HCT116 (cell line): ENCODE data around the gene IGFL4. TPM values are rescaled to one million over a fixed set of nuclear protein-coding genes. Genes with fewer than 3 reads are reported as not detected.

Experiments used
- ATAC-seq: fragments of 200-7000 bp; cut with Tn5 transposase; 2 replicates; pipeline ENCODE4 v1.9.1; 2020; ENCODE audit warnings: mild to moderate bottlenecking, moderate library complexity
- BruUV-seq: library from RNA; stranded (reverse); fragments of 400-500 nt; replicated peaks from 2 replicates; lab custom pipeline; 2021; lab: Mats Ljungman, UMichigan
- CTCF ChIA-PET: fragments of 300-600 bp; sonication (Branson Sonifier 250); formaldehyde crosslinking; loops from one replicate; lab custom pipeline; 2021; ENCODE audit warnings: antibody characterized with exemption; lab: Charles Lee
- POLR2A ChIA-PET: fragments of 300-600, 350-600 bp; sonication (Branson Sonifier 250); formaldehyde crosslinking; loops from one replicate; lab custom pipeline; 2021; ENCODE audit warnings: antibody characterized with exemption; lab: Charles Lee
- RAD21 ChIA-PET, 2 experiments: fragments of 300-600 bp; sonication (Branson Sonifier 250); formaldehyde crosslinking; loops; one replicate each; lab custom pipeline; 2023; ENCODE audit warnings: low total read pairs in 2 of 2; ENCODE audit not compliant: uncharacterized antibody in 2 of 2, unreplicated experiment in 2 of 2, low non-redundant PET in 1 of 2; lab: Charles Lee
- DNase-seq: peaks from one replicate; pipeline ENCODE4 v3.0.0-alpha.2; 2010; ENCODE audit warnings: low read depth, low spot score
- H2AFZ ChIP-seq: fragments of 200-600 bp; shearing (Covaris generic), sonication (generic); 2 replicates; pipeline ENCODE4 v1.6.1; 2017; ENCODE audit warnings: low read depth, mixed run types, mixed read lengths, antibody characterized with exemption, low read length; ENCODE audit not compliant: poor library complexity, severe bottlenecking
- H3K27ac ChIP-seq: 2 replicates; pipeline ENCODE4 v1.5.1; 2012; ENCODE audit warnings: low read depth, low read length
- H3K27me3 ChIP-seq: fragments of 200-600 bp; sonication (generic); 2 replicates; pipeline ENCODE4 v1.6.1; 2016; ENCODE audit warnings: mixed run types, low read length, mixed read lengths; ENCODE audit not compliant: insufficient read depth
- H3K36me3 ChIP-seq, 2 experiments: fragments of 200-500 bp in 1 of 2; fragments of 200-600 bp in 1 of 2; sonication (Bioruptor generic) in 1 of 2; sonication (generic) in 1 of 2; 2 replicates each; pipeline versions ENCODE4 v1.5.1 to v1.6.1; 2014 to 2016; ENCODE audit warnings: low read length in 2 of 2, inconsistent platforms in 1 of 2, mixed read lengths in 1 of 2, mixed run types in 1 of 2; ENCODE audit not compliant: insufficient read depth in 2 of 2, control insufficient read depth in 1 of 2
- H3K4me1 ChIP-seq, 2 experiments: fragments of 200-600 bp in 1 of 2; sonication (generic) in 1 of 2; 2 replicates each; pipeline versions ENCODE4 v1.5.1 to v1.6.1; 2012 to 2017; ENCODE audit warnings: low read length in 2 of 2, inconsistent platforms in 1 of 2, mild to moderate bottlenecking in 1 of 2, mixed read lengths in 1 of 2, mixed run types in 1 of 2, moderate library complexity in 1 of 2; ENCODE audit not compliant: insufficient read depth in 2 of 2, control insufficient read depth in 1 of 2
- H3K4me2 ChIP-seq: fragments of 200-600 bp; sonication (generic); 2 replicates; pipeline ENCODE4 v1.6.1; 2017; ENCODE audit warnings: mixed run types, low read length, mixed read lengths
- H3K4me3 ChIP-seq, 2 experiments: fragments of 200-600 bp in 1 of 2; sonication (generic) in 1 of 2; replicated peaks in 1 of 2; 2 replicates each; pipeline ENCODE4 v1.5.1; 2011 to 2016; ENCODE audit warnings: low read length in 2 of 2, control low read depth in 1 of 2, low read depth in 1 of 2, mild to moderate bottlenecking in 1 of 2, mixed read lengths in 1 of 2, mixed run types in 1 of 2
- H3K79me2 ChIP-seq: fragments of 200-600 bp; sonication (generic); 2 replicates; pipeline ENCODE4 v1.6.1; 2017; ENCODE audit warnings: mild to moderate bottlenecking, mixed run types, low read length, moderate library complexity, mixed read lengths; ENCODE audit not compliant: insufficient read depth
- H3K9ac ChIP-seq: fragments of 200-600 bp; sonication (generic); 2 replicates; pipeline ENCODE4 v1.6.1; 2016; ENCODE audit warnings: low read length, mixed read lengths
- H3K9me2 ChIP-seq: fragments of 200-600 bp; sonication (generic), shearing (Covaris generic); 2 replicates; pipeline ENCODE4 v1.6.1; 2017; ENCODE audit warnings: mixed run types, mild to moderate bottlenecking, moderate library complexity; ENCODE audit not compliant: insufficient read depth
- H3K9me3 ChIP-seq, 2 experiments: fragments of 200-500 bp in 1 of 2; fragments of 200-600 bp in 1 of 2; sonication (Bioruptor generic) in 1 of 2; sonication (generic) in 1 of 2; 2 replicates each; pipeline ENCODE4 v1.6.1; 2014 to 2017; ENCODE audit warnings: low read length in 2 of 2, mixed read lengths in 2 of 2, inconsistent platforms in 1 of 2, low read depth in 1 of 2, mild to moderate bottlenecking in 1 of 2, mixed run types in 1 of 2, moderate library complexity in 1 of 2; ENCODE audit not compliant: control insufficient read depth in 1 of 2, insufficient read depth in 1 of 2
- H4K20me1 ChIP-seq: fragments of 200-600 bp; sonication (generic), shearing (Covaris generic); 2 replicates; pipeline ENCODE4 v1.6.1; 2017; ENCODE audit warnings: mixed run types, mild to moderate bottlenecking, moderate library complexity; ENCODE audit not compliant: insufficient read depth
- CEBPB ChIP-seq: IDR thresholded peaks from 2 replicates; pipeline ENCODE4 v1.6.1; 2012; ENCODE audit warnings: low read depth
- CTCF ChIP-seq, 3 experiments: fragments of 200-600 bp in 1 of 3; sonication (generic) in 1 of 3; IDR thresholded peaks in 2 of 3; conservative IDR thresholded peaks in 1 of 3; 2 replicates each; pipeline ENCODE4 v1.5.1; 2012 to 2017; ENCODE audit warnings: low read depth in 2 of 3, low read length in 2 of 3, antibody characterized with exemption in 1 of 3, borderline replicate concordance in 1 of 3, control low read depth in 1 of 3, mild to moderate bottlenecking in 1 of 3, mixed read lengths in 1 of 3, mixed run types in 1 of 3, moderate library complexity in 1 of 3; ENCODE audit not compliant: insufficient read depth in 1 of 3
- EGR1 ChIP-seq: IDR thresholded peaks from 2 replicates; pipeline ENCODE4 v1.6.1; 2012; ENCODE audit warnings: low read depth
- ELF1 ChIP-seq: IDR thresholded peaks from 2 replicates; pipeline ENCODE4 v1.6.1; 2012; ENCODE audit warnings: low read depth, borderline replicate concordance
- EZH2 ChIP-seq: fragments of 200-600 bp; sonication (generic); IDR thresholded peaks from 2 replicates; pipeline ENCODE4 v1.6.1; 2017; ENCODE audit warnings: antibody characterized with exemption, mixed run types
- EZH2phosphoT487 ChIP-seq: fragments of 200-600 bp; IDR thresholded peaks from 2 replicates; pipeline ENCODE4 v1.6.1; 2018; ENCODE audit warnings: antibody characterized with exemption, borderline replicate concordance
- MAX ChIP-seq: IDR thresholded peaks from 2 replicates; pipeline ENCODE4 v1.6.1; 2012
- POLR2A ChIP-seq: IDR thresholded peaks from 2 replicates; pipeline ENCODE4 v1.7.0; 2011; ENCODE audit warnings: borderline replicate concordance; ENCODE audit not compliant: insufficient read depth, insufficient read length; ENCODE audit errors: extremely low read depth
- POLR2AphosphoS5 ChIP-seq: IDR thresholded peaks from 2 replicates; pipeline ENCODE4 v1.6.1; 2011; ENCODE audit warnings: mild to moderate bottlenecking, low read depth, low read length, moderate library complexity
- RAD21 ChIP-seq: IDR thresholded peaks from 2 replicates; pipeline ENCODE4 v1.6.1; 2012; ENCODE audit warnings: low read depth, mild to moderate bottlenecking
- REST ChIP-seq: IDR thresholded peaks from 2 replicates; pipeline ENCODE4 v1.6.1; 2012; ENCODE audit warnings: low read depth
- SRF ChIP-seq: IDR thresholded peaks from 2 replicates; pipeline ENCODE4 v1.6.1; 2012; ENCODE audit warnings: low read depth
- YY1 ChIP-seq: IDR thresholded peaks from 2 replicates; pipeline ENCODE4 v1.6.1; 2011; ENCODE audit warnings: low read length, low read depth, moderate library complexity, mild to moderate bottlenecking; ENCODE audit not compliant: insufficient replicate concordance; ENCODE audit errors: extremely low read depth
- ZFX ChIP-seq: fragments of 450-650 bp; IDR thresholded peaks from 2 replicates; pipeline ENCODE4 v1.6.1; 2017
- ZNF274 ChIP-seq: fragments of 200-500 bp; sonication (Bioruptor generic); IDR thresholded peaks from 2 replicates; pipeline ENCODE4 v1.6.1; 2014; ENCODE audit warnings: mild to moderate bottlenecking, low read depth, low read length, inconsistent platforms
- intact Hi-C: fragments of 100-400 bp; cut with micrococcal nuclease; formaldehyde crosslinking; loops from 2 replicates; pipeline ENCODE4 v1.10.0; 2022
- total RNA-seq: library from RNA; stranded (reverse); gene quantifications from one replicate; pipeline ENCODE4 v1.2.1, GENCODE V29; 2021; ENCODE audit not compliant: unreplicated experiment
- TF ChIP-seq, protein P1 (sequence below): IDR thresholded peaks from 2 replicates; pipeline ENCODE4 v1.6.1; 2012

IGFL4 gene
- total RNA-seq, 1 experiment from 2014 or later = not detected

DNA sequence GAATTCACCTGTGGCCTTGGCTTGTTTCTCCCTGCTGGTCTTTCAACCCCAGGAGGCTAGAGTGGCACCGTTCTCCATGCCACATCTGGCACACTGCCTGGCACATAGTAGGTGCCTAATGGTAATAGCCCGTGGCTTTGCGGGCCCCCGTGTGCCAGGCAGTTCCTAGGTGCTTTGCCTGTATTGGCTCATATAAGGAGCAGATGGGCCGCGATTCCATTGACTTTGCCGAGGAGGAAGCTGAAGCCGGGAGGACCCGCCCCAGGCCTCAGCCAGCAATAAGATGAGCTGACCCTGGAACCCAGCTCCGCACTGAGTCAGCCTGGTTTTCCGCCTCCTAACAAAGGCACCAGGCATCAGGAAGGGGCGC is 18.8 kb downstream of the IGFL4 start:
- Histone ChIP-seq H3K9ac (no peak overlapping the region), H3K4me2 (no peak overlapping the region), H3K79me2 (no peaks in the 10 kb centered on the region), H3K4me3 (no peak overlapping the region), H3K4me1 (peaks cover 0 to 9% of the 10 kb centered on the region in 2 experiments; a peak in 2 of 4 replicates), H3K9me3 (no peaks in the 10 kb centered on the region), H3K9me2 (no peaks in the 10 kb centered on the region), H2AFZ (no peak overlapping the region), H3K36me3 (0 out of 4 replicates have a peak, but pooled peaks cover 0 to 4% of the 10 kb centered on the region in 2 experiments), H4K20me1 (no peaks in the 10 kb centered on the region), H3K27me3 (no peaks in the 10 kb centered on the region), H3K27ac (no peak overlapping the region)
- RAD21 ChIA-PET = no interaction called here
- ATAC-seq (no peak), DNase-seq (no peak)
- POLR2A ChIA-PET = no interaction called here
- CTCF ChIA-PET = interaction anchor here (0.9 kb wide), 1 partner anchor 55 kb away, joined by 4 read pairs; no protein-coding TSS in a partner anchor
- no peak for TF ChIP-seq EGR1
- TF ChIP-seq RAD21 = no peak
- no peak for TF ChIP-seq ELF1
- no peak for TF ChIP-seq ZNF274
- no peak for TF ChIP-seq REST
- TF ChIP-seq POLR2AphosphoS5 = no peak
- no peak for TF ChIP-seq EZH2phosphoT487
- TF ChIP-seq EZH2 = no peak
- TF ChIP-seq ZFX = no peak
- no peak for TF ChIP-seq CTCF (IDR thresholded peaks at IDR 0.05 in 2 of 3, conservative IDR thresholded peaks at IDR 0.05 in 1 of 3; ENCODE audit: borderline replicate concordance in 1 of 3, insufficient read depth in 1 of 3, low read depth in 2 of 3, low read length in 2 of 3)
- no peak for TF ChIP-seq POLR2A
- TF ChIP-seq YY1 = no peak
- TF ChIP-seq, protein P1, sequence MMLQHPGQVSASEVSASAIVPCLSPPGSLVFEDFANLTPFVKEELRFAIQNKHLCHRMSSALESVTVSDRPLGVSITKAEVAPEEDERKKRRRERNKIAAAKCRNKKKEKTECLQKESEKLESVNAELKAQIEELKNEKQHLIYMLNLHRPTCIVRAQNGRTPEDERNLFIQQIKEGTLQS = no peak
- TF ChIP-seq CEBPB = no peak
- no peak for TF ChIP-seq MAX
- TF ChIP-seq SRF = no peak
- intact Hi-C loops = no loop called here
- no TSS peak for BruUV-seq
